GM19043 (cell line): Measurements from ENCODE around the gene ENPP3.

Source experiments
- ATAC-seq: cut with Tn5 transposase; IDR thresholded peaks from one replicate; pipeline ENCODE4 v1.9.1; 2021; ENCODE audit warnings: low read depth; ENCODE audit not compliant: unreplicated experiment

Gene ENPP3

DNA sequence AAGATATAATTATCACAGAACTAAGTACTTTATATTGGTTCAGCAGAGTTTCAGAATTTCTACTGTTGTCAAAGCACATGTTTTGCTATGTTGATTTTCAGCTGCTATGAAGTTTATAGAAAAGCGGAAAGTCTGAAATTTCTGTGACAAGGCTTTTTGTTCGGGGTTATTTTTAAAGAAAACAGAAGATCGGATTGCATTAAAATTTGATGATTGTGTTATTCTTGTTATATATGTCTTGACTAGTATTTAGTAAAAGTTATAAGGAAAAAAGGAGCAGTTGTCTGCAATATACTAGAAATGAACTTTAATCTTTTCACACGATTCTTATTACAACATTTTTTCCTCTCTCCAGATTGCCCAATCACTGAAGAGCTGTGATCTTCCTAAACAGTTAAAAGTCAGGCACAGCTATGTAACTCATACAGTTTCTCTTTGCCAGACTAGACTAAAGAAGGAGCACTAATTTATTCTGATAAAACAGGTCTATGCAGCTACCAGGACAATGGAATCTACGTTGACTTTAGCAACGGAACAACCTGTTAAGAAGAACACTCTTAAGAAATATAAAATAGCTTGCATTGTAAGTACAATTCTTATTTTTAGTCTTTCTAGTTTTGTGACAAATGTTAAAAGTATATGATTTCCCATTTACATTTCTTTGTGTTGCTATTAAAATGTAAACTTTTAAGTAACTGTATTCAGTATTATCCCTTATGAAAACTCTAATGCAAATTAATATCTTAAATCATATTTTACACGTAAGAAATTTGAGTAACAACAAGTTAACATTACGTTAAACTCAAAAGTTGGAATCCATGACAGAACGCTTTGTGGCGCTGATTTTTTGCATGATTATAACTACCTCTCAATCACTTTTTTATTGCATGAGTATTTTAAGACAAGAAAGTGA, at the start of gene ENPP3:
ENPP3 (plus strand) TSS at position 423 of the 913 bp plus-strand sequence; CDS start at position 506, 83 bp downstream.
- ATAC-seq = no peak

DNA sequence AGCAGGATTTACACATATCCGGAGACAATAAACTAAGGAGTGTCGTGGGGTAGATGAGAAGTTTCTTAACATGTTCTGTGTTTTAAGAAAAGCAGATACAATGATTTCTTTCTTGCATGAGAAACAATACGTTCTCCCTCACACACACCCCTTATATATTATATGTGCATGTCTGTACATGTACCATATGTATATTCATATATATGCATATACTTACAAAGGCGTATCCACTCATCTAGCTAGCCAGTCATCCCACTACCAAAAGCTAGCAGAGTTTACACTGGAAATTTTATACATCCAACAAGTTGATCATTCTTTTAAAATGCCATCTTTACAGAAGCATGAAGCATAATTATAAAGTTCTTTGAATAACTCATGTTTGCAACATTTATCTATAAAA, 49.2 kb upstream of the ENPP3 start:
- ATAC-seq = no peak

DNA sequence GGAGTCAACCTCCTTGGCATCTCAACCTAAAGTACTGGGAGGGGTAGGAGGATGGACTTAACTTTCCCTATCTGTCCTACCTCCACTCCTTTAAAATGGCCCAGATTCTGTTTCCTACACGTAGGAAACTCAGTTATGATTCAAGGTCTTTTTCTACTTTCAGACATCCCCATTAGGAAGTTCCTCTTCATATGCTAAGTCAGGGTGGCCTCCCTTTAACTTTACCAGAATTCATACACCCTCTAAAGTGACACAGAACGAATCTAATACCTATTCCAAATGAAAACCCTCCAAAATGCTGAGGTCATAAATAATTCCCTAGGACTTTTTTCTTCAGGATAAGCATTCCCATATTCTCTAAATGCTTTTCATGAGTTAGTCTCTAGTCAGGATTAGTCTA, 48.5 kb upstream of the ENPP3 start:
- ATAC-seq = no peak

DNA sequence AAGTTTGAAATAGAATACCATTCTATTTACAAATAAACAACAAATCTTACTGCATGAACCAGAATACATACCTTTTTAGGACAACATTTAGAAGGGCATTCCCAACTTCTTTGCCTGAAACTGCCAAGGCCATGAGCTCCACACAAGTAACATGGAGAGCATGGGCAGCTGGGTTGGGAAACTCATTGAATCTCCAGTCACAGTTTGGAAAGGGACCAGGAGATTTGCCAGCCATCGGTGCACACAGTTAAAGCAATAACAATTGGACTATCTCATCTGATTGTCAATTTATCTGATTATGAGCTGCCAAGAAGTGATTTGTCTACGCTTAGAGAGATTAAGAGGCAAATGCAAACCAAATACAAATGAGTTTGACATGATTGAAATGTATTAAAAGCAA, 44.2 kb upstream of the ENPP3 start:
- no peak for ATAC-seq

DNA sequence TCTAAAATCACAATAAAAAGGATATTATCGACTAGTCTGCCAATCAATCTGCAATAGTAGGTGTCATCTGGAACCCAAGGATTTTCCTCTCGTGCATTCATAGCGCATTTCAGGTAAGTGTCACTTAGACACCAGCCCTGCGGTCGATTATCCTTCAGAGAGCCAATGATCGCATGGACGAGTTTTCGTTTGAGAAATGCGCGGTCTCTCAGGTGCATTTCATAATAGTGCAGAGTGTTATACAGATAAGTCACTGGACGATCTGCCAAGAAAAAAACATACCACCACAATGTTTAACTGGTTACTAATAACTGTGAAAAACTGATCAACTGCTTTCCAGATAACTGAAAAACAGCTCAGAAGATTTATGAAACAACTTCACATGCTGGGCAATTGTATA, 43.0 kb upstream of the ENPP3 start:
- no peak for ATAC-seq

DNA sequence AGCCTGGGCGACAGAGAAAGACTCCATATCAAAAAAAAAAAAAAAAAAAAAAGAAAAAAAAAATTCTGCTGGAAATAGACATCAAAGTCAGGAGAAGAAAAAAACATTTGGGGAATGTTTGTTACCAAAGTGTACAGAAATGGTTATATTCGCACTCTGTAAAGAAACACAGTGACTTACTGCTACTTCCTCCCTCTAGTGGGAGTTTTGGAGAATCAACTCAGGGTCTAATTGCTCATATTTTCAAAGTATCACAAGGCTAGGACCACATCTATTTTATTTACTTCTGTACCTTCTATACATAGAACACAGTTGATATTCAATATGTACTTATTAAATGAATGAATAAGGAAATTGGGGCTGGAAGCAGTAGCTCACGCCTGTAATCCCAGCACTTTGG, 39.7 kb upstream of the ENPP3 start:
- ATAC-seq = no peak

DNA sequence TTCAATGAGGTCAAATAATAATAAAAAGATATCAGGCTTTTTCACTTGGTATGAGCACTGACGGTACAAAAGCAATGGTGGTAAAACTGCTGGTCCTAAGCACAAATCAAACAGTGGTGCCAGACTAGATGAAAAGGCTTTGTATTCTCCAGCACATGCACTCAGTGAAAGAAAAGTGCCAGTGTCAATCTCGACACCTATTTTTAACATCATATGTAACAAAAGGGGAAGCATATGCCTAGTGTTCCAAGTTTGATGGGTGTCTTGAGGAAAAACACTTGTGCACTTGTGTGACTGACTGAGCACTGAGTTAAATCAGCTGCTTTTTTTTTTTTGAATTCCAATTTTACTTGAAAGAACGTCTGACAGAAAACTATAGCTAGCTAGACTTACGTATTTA, 36.4 kb upstream of the ENPP3 start:
- ATAC-seq = no peak

DNA sequence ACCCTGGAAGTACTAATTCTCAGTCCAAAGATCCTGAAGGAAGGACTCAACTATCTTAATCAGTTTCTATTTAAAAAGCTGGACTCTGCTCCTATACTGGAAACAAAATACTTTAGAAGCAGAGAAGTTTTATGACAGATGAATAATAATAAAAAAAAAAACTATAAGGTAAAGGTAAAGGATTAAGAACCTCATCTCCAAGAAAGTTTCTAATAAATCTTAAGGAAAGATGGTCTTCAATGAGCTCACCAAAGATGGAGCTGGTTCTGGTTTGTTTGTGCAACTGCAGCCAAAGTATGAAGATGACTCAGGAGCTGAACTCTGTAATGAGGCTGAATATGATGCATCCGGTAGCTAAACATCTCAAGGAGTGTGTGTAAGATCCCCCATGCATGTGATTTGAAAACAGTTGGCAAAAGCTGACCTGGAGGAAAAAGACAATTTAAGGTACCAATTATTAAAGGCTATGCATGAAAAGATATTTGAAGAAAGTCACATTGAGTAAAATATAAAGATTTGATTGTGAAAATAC, 34.3 kb upstream of the ENPP3 start:
- no peak for ATAC-seq

DNA sequence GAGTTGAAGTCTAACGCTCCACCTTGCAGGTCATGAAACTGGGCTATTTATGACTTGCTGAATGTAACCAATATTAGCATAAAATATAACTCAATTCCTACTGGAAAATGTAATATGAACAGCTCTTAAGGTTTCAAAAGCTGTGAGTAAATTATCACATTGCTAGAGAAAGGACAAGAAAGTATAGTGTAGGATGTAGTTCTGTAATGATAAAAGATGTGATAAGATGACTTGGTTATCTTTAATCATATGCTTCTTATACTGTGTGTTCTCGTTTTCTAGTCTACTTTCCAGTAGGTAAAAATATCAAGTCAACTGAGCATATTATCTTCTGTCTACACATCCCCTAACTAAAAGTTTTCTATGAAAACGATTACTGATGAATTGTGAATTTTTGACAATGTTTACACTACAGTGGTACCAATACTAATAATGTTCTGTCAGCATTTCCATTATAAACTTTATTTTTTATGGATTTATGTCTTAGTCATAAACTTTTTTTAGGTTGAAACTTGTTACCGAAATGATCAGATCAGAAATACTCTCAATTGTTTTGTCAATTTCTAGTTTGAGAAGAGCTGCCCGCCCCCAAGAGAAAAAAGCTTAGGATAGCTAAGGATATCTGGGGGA, 23.7 kb upstream of the ENPP3 start:
- ATAC-seq = no peak

DNA sequence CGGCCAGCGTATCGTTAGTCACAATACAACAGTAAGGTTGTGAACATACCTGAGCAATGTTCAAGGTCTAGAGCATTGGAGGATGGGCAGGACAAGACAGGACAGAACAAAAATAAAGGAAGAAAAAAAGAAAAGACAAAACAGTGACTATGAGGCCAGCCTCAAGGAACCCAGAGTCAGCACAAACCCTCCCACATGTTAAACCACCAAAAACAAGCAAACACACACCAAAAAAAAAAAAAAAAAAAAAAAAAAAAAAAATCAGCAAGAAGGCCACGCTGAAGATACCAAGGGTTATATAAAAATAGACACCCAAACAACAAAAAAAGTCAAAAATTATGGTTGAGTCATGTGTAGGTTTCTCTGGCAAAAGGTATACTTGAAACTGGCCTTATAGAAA, 21.8 kb upstream of the ENPP3 start:
- no peak for ATAC-seq

DNA sequence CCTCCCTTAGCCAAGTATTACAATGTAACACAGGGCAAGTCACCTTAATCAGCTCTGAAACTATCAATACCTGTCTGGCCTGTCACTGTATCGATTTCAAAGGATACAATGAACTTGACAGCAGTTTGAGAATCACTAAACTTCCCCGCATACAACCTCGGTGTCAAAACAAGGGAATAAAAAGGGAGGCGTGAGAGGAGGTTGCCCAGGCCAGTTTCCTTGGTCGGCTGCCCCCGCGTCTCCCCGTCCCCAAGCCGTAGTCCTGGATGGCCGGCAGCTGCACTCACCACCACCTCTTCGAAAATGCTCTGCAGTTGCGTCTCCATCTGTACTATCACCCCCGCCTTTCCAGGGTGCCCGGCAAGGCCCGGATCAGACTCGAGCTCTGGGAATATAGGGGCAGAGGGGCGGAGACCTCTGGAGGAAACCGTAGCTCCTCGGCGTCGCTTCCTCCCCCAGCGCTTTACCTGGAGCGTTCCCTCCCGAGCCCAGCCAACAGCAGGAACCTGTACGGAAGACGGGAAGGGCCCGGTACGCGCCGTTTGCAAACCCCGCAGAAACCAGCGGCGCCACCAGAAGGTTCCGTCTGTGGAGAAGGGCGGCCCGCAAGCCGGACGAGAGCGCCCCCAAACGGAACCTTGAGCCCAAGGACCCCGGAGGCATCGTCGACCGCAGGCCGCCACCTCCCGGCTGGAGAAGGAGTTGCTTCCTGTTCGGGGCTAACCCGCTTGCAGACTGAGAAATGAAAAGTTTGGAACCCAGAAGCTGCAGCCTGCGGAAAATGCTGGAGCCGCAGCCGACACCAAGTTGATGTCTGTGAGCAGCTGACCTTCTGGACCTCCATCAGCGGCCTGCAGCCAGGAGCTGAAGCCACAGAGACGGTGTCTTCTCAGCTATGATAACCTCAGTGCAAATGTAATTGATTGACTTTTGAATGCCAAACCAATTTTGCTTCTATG, 9.1 kb upstream of the ENPP3 start, which contains the start of gene MED23:
MED23 (minus strand) TSS at position 519 of the 959 bp plus-strand sequence; CDS start at position 326, 193 bp downstream.
- peak; percentile 98 for ATAC-seq

DNA sequence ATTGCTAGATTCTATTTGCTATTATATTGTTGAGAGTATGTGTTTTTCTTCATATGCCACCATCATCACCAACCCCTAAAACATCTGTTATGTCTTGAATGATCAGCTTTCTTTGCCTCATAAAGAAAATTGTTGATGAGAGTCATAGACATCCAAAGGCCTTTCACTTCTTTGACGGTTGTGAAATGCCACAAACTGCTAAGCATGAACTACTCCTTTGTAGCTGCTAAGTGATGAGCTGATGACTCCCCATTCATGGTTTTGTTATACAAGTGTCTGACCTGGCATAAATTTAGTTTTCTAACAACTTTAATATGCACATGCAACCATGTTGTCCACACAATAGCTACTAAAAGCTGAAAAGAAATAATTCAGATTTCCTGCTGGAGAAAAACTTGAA, 8.4 kb upstream of the ENPP3 start:
- no peak for ATAC-seq

DNA sequence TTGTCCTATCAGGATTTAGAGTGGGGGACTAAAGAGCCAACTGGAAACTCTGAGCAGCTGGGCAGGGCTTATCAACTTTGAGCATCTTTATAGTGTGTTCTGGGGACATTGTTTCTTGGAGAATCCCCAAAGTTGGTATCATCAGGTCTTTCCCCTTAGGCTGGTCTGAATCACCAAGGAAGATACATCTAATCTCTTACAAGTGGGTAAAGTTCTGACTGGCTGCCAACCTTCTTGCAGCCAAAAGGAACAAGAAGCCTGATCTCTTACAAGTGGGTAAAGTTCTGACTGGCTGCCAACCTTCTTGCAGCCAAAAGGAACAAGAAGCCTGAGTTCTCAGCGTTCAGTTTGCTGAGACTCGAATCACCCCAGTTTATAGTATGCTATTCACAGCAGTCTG, 7.5 kb upstream of the ENPP3 start:
- no peak for ATAC-seq

DNA sequence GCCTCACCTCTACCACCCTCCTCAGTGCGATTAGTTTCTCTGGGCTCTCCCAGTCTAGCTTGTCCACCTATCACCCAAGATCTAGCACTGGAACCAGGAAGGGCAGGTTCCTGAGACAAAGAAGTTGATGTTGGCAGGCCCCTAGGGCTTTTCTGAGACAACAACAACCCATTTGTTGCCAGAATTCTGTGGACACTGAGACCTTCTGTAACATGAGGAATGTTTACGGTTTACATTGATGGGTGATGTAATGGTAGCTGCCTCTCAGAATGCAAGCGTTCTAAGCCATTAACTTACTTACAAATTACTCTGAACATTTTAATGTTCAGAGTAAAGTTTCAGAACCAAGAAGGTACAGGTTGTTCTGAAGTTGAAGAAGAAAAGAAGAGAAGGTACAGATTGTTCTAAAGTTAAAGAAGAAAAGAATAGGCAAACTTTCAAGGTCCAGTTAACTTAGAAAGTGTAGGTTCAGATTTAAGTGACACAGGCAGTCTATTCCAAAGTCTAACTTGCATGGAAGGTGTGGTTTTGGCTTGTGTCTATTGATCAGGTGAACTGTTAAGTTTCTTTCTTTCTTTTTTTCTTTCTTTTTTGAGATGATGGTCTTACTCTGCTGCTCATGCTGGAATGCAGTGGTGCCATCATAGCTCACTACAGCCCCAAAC, 5.3 kb upstream of the ENPP3 start:
- ATAC-seq = no peak

DNA sequence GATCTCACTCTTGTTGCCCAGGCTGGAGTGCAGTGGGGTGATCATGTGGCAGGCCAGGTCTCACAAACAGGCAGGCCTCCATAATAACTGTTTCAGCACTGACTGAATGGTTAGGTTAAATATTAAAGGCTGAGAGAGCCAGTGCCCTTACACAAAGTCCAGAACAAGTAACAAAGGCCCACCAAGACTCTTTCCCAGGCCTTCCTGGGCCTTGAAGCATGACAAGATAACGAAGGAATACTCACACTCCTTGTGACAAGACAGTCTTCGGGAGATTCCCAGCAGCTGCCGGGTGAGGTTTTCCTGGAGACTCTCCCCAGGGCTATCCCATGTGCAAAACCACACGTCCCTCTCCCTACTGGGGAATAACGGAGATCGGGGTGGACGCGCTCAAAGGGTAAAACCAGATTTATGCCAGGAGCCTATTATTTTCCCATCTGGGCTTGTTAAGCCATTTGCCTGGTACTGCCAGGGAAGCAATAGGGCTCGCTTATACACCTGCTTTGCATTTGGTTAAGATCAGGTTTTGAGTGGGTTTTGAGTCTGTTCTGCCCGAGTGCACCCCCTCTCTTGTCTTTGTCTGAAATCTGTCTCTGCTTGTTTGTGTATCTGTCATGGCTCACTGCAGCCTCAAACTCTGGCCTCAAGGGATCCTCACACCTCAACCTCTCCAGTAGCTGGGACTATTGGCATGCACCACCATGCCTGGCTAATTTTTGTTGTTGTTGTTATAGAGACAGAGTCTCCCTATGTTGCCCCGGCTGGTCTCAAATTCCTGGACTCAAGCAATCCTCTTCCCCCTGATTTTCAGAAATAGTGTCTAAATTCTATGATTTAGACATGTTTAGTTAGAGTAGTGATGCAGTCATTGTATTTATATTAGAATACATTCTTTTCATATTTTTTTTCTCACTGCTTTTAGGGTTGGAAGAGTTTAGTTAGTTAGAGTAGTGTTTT, 1.4 kb upstream of the ENPP3 start:
- ATAC-seq = peak; percentile 79

DNA sequence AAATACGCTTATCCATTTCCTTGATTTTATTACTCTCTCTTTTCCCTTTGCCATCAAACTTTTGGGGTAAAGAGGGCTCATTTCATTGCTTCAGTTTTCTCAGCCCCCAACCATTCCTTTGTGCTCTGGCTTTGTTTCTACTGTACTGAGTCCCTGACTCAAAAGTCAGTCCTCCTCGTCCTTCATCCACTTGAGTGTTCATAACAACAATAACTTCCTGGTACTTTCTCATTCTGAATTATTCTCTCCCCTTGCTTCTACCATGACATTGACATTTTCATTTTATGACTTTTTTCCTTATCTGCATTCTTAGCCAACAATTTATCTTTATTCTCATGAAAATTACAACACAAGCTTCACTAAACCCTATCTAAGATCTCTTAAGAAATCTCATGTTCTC, 911 bp downstream of the ENPP3 start:
- ATAC-seq = no peak

DNA sequence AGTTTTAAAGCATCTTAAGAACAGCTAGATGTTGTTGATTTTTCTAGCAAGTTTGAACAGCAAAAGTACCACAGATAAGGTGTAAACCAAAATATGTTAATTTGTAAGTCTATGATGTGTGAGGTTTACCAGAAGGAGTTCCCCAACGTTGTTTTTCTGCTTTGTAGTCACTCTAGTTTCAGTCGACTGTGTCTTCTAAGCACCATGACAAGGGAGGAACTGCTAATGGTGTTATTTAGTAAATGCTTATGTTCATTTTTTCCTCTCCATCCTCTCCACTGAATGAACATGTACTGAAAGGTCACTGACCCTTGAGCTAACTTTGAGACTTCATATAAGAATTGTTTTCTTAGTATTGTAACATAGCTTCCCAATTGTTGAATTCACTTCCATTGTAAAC, 3.0 kb downstream of the ENPP3 start:
- ATAC-seq = no peak

DNA sequence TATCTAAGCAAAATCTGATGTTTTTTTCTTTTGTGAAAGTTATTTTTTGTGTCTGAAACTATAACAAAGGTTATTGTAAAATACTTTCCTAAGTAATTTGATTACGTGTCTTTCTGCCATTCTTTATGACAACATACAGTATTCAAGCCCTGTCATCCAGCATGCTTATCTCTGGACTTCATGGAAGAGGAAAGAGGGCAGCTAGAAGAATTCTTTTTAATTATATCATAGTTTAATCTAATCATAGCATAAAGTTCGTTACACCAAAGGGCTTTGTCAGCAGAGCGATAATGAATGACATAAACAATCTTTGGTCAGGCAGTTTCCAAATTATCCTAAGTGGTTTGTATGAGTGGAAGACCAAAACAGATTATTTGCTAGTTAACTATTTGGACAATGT, 3.5 kb downstream of the ENPP3 start:
- ATAC-seq = no peak

DNA sequence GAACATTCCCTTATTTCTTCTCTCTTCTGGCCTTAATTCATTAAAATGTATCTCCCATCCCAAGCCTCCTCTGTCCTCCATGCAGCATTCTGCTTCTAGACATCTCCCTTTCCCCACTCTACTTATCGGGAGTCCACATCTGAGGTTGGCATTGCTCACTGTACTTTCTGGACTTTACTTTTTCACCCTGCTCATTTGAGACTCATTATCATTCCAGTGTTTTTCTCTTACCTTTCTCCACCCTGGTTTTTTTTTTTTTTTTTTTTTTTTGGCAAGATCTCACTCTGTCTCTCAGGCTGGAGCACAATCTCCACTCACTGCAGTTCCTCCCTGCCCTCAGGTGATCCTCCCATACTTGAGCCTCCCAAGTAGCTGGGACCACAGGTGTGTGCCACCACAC, 4.5 kb downstream of the ENPP3 start:
- no peak for ATAC-seq
